Measurements from ENCODE around the gene SPO11. TPM values are rescaled to one million over a fixed set of nuclear protein-coding genes. Genes with fewer than 3 reads are reported as not detected.
A peak's percentile ranks its signal among the peaks of the same experiment; 100 is the strongest.

SPO11 gene
- total RNA-seq, 1 donor from 2014 or later, result not detected

DNA sequence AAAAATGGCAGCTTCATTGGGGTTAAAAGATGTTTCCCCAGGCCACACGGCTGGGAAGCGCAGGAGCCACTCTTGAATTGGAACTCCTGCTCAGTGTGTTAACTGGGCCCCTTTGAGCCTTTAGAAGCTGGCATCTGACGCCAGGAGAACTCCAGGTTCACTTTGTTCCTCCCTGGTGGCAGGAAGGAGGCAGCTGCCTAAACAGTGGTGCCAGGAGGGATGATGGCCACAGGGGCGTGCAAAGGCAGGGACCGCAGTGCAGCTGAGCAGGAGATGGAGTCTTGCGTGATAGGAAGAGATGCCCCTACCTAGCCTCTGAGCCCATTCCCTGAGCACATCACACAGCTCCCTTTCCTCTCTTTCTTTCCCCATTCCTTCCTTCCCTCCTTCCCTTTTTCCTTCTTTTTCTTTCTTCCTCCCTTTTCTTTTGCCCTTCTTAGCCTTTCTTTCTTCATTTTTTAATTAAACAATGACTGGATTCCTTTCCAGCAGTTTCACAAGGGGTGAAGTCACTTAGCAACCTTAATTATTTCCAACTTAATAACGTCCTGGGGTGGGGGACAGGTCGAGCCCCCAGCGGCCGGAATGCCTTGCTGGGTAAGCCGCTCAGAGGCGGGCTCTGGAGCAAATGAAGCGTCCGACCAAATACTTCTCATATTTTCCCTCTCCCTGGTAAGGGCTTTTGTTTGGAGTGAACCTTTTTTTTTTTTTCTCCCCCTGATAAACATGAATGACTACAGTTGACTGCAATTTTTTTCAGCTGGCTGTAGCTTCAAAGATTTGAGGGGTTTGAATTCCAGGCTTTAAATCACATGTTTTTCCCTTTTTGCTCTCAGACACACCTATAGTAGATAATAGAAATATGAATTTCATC, 42.4 kb upstream of the SPO11 start:
- TF ChIP-seq, protein P1, sequence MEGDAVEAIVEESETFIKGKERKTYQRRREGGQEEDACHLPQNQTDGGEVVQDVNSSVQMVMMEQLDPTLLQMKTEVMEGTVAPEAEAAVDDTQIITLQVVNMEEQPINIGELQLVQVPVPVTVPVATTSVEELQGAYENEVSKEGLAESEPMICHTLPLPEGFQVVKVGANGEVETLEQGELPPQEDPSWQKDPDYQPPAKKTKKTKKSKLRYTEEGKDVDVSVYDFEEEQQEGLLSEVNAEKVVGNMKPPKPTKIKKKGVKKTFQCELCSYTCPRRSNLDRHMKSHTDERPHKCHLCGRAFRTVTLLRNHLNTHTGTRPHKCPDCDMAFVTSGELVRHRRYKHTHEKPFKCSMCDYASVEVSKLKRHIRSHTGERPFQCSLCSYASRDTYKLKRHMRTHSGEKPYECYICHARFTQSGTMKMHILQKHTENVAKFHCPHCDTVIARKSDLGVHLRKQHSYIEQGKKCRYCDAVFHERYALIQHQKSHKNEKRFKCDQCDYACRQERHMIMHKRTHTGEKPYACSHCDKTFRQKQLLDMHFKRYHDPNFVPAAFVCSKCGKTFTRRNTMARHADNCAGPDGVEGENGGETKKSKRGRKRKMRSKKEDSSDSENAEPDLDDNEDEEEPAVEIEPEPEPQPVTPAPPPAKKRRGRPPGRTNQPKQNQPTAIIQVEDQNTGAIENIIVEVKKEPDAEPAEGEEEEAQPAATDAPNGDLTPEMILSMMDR (conservative IDR thresholded peaks at IDR 0.05), result no peak
- no peaks in the 10 kb centered on the region for H3K27me3 Mint-ChIP-seq (ENCODE audit: low read depth)
- H3K27ac Mint-ChIP-seq (ENCODE audit: unreplicated experiment), result peak overlapping the region; percentile 44
- DNase-seq (ENCODE audit: low read depth, low spot score), result no peak
- H3K36me3 Mint-ChIP-seq (ENCODE audit: low read depth), result no peaks in the 10 kb centered on the region
- no peaks in the 10 kb centered on the region for H3K9me3 Mint-ChIP-seq
- peaks cover 76% of the 10 kb centered on the region for H3K4me1 Mint-ChIP-seq
- H3K4me3 Mint-ChIP-seq, result peak overlapping the region; percentile 77

DNA sequence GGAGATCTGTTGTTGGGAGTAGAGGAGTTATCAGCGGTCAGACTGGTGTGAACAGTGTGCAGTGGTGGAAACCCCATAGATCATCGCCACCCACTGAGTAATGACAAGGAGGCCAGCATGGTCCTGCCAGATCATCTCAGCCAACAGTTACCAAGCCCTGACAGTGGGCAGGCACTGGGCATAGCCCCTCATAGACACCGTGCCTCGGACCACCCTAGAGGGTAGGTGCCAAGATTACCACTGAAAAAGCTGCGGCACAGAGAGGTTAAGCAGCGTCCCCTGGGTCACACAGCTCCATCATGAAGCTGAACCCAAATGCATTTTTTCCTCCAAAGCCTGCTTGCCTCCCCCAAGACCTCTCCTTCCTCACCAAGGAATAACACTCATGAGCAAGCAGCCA, 41.7 kb upstream of the SPO11 start:
- no peaks in the 10 kb centered on the region for H3K27me3 Mint-ChIP-seq (ENCODE audit: low read depth)
- H3K4me1 Mint-ChIP-seq, result peaks cover 71% of the 10 kb centered on the region
- no peak for DNase-seq (ENCODE audit: low read depth, low spot score)
- H3K27ac Mint-ChIP-seq (ENCODE audit: unreplicated experiment), result no peak overlapping the region
- H3K4me3 Mint-ChIP-seq, result peak overlapping the region; percentile 77
- no peaks in the 10 kb centered on the region for H3K9me3 Mint-ChIP-seq
- no peaks in the 10 kb centered on the region for H3K36me3 Mint-ChIP-seq (ENCODE audit: low read depth)
- TF ChIP-seq, protein P1 (conservative IDR thresholded peaks at IDR 0.05), result no peak

DNA sequence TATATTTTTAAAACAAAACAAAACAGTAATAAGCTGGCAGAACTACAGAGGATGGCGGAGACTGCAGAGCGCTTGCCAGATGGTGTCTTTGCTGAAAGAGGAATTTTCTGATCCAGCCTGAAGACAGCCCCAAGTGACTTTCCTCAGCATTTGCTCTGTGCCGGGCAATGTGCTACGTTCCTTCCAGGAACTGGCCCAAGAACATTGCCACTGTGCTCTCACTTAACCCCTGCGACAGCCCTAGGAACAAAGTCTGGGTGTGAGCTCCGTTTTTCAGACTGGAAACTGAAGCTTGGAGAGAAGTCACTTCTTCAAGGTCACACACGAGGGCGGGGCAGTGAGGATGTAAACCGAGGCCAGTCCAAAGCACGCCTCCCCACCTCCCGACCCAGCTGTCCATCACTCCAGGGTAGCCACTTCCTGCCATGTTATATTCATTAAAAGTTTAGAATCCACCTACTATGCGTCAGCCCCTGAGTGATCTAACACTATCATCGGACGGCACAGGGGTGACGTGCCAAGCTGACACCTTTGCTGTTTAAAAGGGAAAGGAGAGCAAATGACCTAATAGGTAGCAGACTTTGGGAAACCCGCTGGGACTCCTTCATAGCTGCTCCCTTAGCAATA, 40.8 kb upstream of the SPO11 start:
- no peaks in the 10 kb centered on the region for H3K36me3 Mint-ChIP-seq (ENCODE audit: low read depth)
- no peaks in the 10 kb centered on the region for H3K9me3 Mint-ChIP-seq
- H3K27ac Mint-ChIP-seq (ENCODE audit: unreplicated experiment), result peak overlapping the region; percentile 21
- peaks cover 71% of the 10 kb centered on the region for H3K4me1 Mint-ChIP-seq
- H3K4me3 Mint-ChIP-seq, result no peak overlapping the region
- no peak for DNase-seq (ENCODE audit: low read depth, low spot score)
- TF ChIP-seq, protein P1 (conservative IDR thresholded peaks at IDR 0.05), result no peak
- H3K27me3 Mint-ChIP-seq (ENCODE audit: low read depth), result no peaks in the 10 kb centered on the region

DNA sequence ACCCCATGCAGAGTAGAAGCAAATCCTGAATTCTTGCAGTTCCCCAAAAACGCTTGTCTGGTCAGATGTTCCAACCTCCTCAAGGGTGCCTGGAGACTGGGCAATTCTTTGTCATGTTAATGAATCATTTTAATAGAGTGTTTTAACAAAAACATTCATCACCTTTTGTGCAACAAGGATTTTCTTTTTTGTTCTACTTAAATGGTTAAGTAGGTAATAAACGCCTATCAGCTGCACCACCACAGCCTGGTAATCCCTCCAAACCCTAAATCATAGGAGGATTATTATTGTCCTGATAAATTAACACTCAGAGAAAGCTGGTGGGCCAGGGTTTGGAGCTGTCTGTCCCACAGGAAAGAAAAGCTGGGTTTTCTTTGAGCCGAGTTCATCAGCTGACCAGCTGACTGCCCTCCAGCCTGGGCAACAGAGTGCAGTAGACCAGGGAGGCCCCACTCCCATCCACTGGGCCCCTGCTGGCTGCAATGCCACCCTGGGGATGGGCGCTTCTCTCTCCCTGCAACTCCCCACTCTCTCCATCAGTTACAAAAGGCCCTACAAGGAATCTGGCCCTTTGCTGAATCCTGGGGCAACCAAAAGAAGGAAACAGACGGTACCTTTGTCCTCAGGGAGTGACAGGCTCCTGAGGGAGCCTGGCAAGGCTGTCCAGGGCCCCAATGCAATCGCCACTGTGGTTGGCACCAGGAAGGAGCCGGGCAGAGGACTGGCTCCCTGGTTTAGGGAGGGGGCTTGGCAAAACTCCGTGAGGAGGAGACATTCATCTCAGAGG, 40.0 kb upstream of the SPO11 start:
- H3K4me3 Mint-ChIP-seq, result no peak overlapping the region
- TF ChIP-seq, protein P1 (conservative IDR thresholded peaks at IDR 0.05), result no peak
- H3K4me1 Mint-ChIP-seq, result peaks cover 69% of the 10 kb centered on the region
- H3K27me3 Mint-ChIP-seq (ENCODE audit: low read depth), result no peaks in the 10 kb centered on the region
- no peak for DNase-seq (ENCODE audit: low read depth, low spot score)
- no peaks in the 10 kb centered on the region for H3K36me3 Mint-ChIP-seq (ENCODE audit: low read depth)
- no peaks in the 10 kb centered on the region for H3K9me3 Mint-ChIP-seq
- no peak overlapping the region for H3K27ac Mint-ChIP-seq (ENCODE audit: unreplicated experiment)

DNA sequence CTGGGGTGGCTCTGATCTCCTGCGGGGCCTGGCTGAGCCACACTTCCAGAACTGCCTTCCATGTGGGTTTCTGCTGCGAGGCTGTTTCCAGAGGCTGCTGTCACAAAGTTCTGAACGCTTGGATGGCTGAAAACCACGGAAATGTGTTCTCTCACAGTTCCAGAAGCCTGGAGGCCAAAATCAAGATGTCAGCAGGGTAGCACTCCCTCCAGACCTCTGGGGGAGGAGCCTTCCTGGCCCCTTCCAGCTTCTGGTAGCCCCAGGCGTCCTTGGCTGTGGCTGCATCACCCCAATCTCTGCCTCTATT, 39.5 kb upstream of the SPO11 start:
- TF ChIP-seq, protein P1 (conservative IDR thresholded peaks at IDR 0.05), result no peak
- H3K4me1 Mint-ChIP-seq, result peaks cover 73% of the 10 kb centered on the region
- H3K27ac Mint-ChIP-seq (ENCODE audit: unreplicated experiment), result peak overlapping the region; percentile 38
- H3K4me3 Mint-ChIP-seq, result no peak overlapping the region
- no peak for DNase-seq (ENCODE audit: low read depth, low spot score)
- H3K27me3 Mint-ChIP-seq (ENCODE audit: low read depth), result no peaks in the 10 kb centered on the region
- H3K9me3 Mint-ChIP-seq, result no peaks in the 10 kb centered on the region
- no peaks in the 10 kb centered on the region for H3K36me3 Mint-ChIP-seq (ENCODE audit: low read depth)
